HepG2 (cell line): Measurements from ENCODE around the gene CUEDC2. TPM values are rescaled to one million over a fixed set of nuclear protein-coding genes. Genes with fewer than 3 reads are reported as not detected.

Experiments
- ATRX ChIP-seq: sonication (generic); formaldehyde crosslinking; IDR thresholded peaks from 2 replicates; pipeline ENCODE4 v1.4.0; 2020; ENCODE audit warnings: missing genetic modification reagents, borderline replicate concordance
- FOXP1 ChIP-seq, 2 experiments: fragments of 450-650 bp in 1 of 2; IDR thresholded peaks; 2 replicates each; pipeline ENCODE4 v1.6.1; 2017 to 2018; ENCODE audit warnings: antibody characterized with exemption in 1 of 2
- HBP1 ChIP-seq: IDR thresholded peaks from 2 replicates; pipeline ENCODE4 v1.6.1; 2016; ENCODE audit warnings: low read depth, control low read depth
- HMG20B ChIP-seq: conservative IDR thresholded peaks from 2 replicates; pipeline ENCODE4 v1.6.1; 2016; ENCODE audit warnings: missing genetic modification reagents, missing compliant biosample characterization
- HOXA5 ChIP-seq: sonication (generic); formaldehyde crosslinking; IDR thresholded peaks from 2 replicates; pipeline ENCODE4 v1.4.0; 2020; ENCODE audit warnings: missing genetic modification reagents
- JUNB ChIP-seq: sonication (generic); formaldehyde crosslinking; IDR thresholded peaks from 2 replicates; pipeline ENCODE4 v1.8.0; 2022; ENCODE audit warnings: missing genetic modification reagents, mild to moderate bottlenecking, borderline replicate concordance
- MYPOP ChIP-seq: sonication (generic); formaldehyde crosslinking; IDR thresholded peaks from 2 replicates; pipeline ENCODE4 v1.8.1; 2023; ENCODE audit warnings: mild to moderate bottlenecking, moderate library complexity, missing genetic modification reagents
- RBM22 ChIP-seq: fragments of 200-400 bp; formaldehyde crosslinking; optimal IDR thresholded peaks from 2 replicates; pipeline ENCODE3; 2017; ENCODE audit warnings: mild to moderate bottlenecking, low read length, moderate library complexity
- RELA ChIP-seq: sonication (generic); formaldehyde crosslinking; IDR thresholded peaks from 2 replicates; pipeline ENCODE4 v1.4.0; 2020; ENCODE audit warnings: missing genetic modification reagents
- TBX2 ChIP-seq: sonication (generic); formaldehyde crosslinking; IDR thresholded peaks from 2 replicates; pipeline ENCODE4 v1.5.0; 2020; ENCODE audit warnings: missing genetic modification reagents, mild to moderate bottlenecking, borderline replicate concordance
- TEAD3 ChIP-seq: optimal IDR thresholded peaks from 2 replicates; pipeline ENCODE3; 2016; ENCODE audit warnings: borderline replicate concordance
- ZBTB25 ChIP-seq: IDR thresholded peaks from 2 replicates; pipeline ENCODE4 v1.6.1; 2018; ENCODE audit warnings: missing genetic modification reagents
- ZBTB4 ChIP-seq: sonication (generic); formaldehyde crosslinking; IDR thresholded peaks from 2 replicates; pipeline ENCODE4 v1.4.0; 2020; ENCODE audit warnings: missing genetic modification reagents, mild to moderate bottlenecking, borderline replicate concordance
- ZFP91 ChIP-seq: sonication (generic); formaldehyde crosslinking; IDR thresholded peaks from 2 replicates; pipeline ENCODE4 v1.9.0; 2022; ENCODE audit warnings: missing genetic modification reagents, mild to moderate bottlenecking, borderline replicate concordance
- ZNF558 ChIP-seq: sonication (generic); formaldehyde crosslinking; IDR thresholded peaks from 2 replicates; pipeline ENCODE4 v1.9.0; 2022; ENCODE audit warnings: mild to moderate bottlenecking, missing genetic modification reagents, borderline replicate concordance
- ZNF614 ChIP-seq: IDR thresholded peaks from 2 replicates; pipeline ENCODE4 v1.6.1; 2018; ENCODE audit warnings: missing biosample characterization, missing genetic modification reagents, inconsistent platforms, borderline replicate concordance
- ZNF766 ChIP-seq: sonication (generic); formaldehyde crosslinking; IDR thresholded peaks from 2 replicates; pipeline ENCODE4 v1.5.0; 2020; ENCODE audit warnings: missing genetic modification reagents, borderline replicate concordance
- ZNF83 ChIP-seq: sonication (generic); formaldehyde crosslinking; IDR thresholded peaks from 2 replicates; pipeline ENCODE4 v1.4.0; 2020; ENCODE audit warnings: missing genetic modification reagents, mild to moderate bottlenecking, borderline replicate concordance
- ZNF841 ChIP-seq: sonication (generic); formaldehyde crosslinking; IDR thresholded peaks from 2 replicates; pipeline ENCODE4 v1.8.1; 2023; ENCODE audit warnings: missing genetic modification reagents, borderline replicate concordance
- polyA plus RNA-seq, 8 experiments: library from polyadenylated mRNA; depleted of rRNA in 3 of 8; stranded (reverse) in 7 of 8; unstranded in 1 of 8; fragments of >200 nt; fragmentation: Illumina TruSeq in 4 of 8; extraction: Trizol in 4 of 8; gene quantifications; 2 replicates each; pipeline versions ENCODE4 v1.2.1 to v1.2.3, GENCODE V29; 2011 to 2016; ENCODE audit warnings: low read depth in 4 of 8, missing spikeins in 1 of 8, mixed read lengths in 1 of 8; ENCODE audit not compliant: insufficient read depth in 1 of 8
- total RNA-seq, 5 experiments: library from RNA; depleted of rRNA; stranded (reverse); fragments of >200 nt; fragmentation: Illumina TruSeq; extraction: Trizol; gene quantifications; 2 replicates each; pipeline ENCODE4 v1.2.3, GENCODE V29; 2016; ENCODE audit warnings: low read depth in 1 of 5

The CUEDC2 gene
- total and polyA plus RNA-seq, 2 of the 13 experiments (the other 11 are each of a cell fraction or from before 2014, with no cell fraction given): 13.1 to 18.4 TPM

GRCh38 chr10:102420714-102421506, 11.5 kb downstream of the CUEDC2 start, which contains the start of gene FBXL15 (continued):
- TF ChIP-seq JUNB (CRISPR knock-in tag) (no peak), RELA (peak; percentile 59; the same call in 1 of the 2 replicates), TBX2 (CRISPR knock-in tag) (0 out of 2 replicates have a peak, but pooled peaks have one; percentile 77), FOXP1 (IDR thresholded peaks at IDR 0.05) (no peak), FOXP1 (CRISPR knock-in tag; IDR thresholded peaks at IDR 0.05) (0 out of 2 replicates have a peak, but pooled peaks have one; percentile 34), ZFP91 (CRISPR knock-in tag) (peak; percentile 82; the same call in 1 of the 2 replicates), ZNF83 (CRISPR knock-in tag) (no peak), ZNF558 (CRISPR knock-in tag) (no peak), ZNF766 (peak; percentile 41; the same call in 1 of the 2 replicates), TEAD3 (CRISPR knock-in tag) (peak; percentile 31), ATRX (CRISPR knock-in tag) (no peak; the same call in 1 of the 2 replicates), ZNF614 (peak; percentile 14; the same call in 1 of the 2 replicates), RBM22 (no peak), ZBTB25 (peak; percentile 95), MYPOP (peak; percentile 18), ZNF841 (CRISPR knock-in tag) (no peak), HBP1 (CRISPR knock-in tag) (peak; percentile 42; the same call in 1 of the 2 replicates), HMG20B (CRISPR knock-in tag) (peak; percentile 60; the same call in 1 of the 2 replicates), HOXA5 (CRISPR knock-in tag) (peak; percentile 77), ZBTB4 (CRISPR knock-in tag) (0 out of 2 replicates have a peak, but pooled peaks have one; percentile 13)
